Prostate gland (tissue), 2 donors: ENCODE results near the gene AHNAK2. TPM values are rescaled to one million over a fixed set of nuclear protein-coding genes. Genes with fewer than 3 reads are reported as not detected.

Experiments
- DNase-seq: peaks from one replicate; pipeline ENCODE4 v3.0.0-alpha.2; 2019; ENCODE audit warnings: low spot score
- H3K27ac ChIP-seq, 2 donors: fragments of 200-600 bp; sonication (generic); 2 replicates each; pipeline ENCODE4 v1.5.1; 2017 to 2019
- H3K27me3 ChIP-seq: fragments of 200-600 bp; sonication (generic); replicated peaks from 2 replicates; pipeline ENCODE4 v1.5.1; 2019; ENCODE audit not compliant: insufficient read depth
- H3K36me3 ChIP-seq, 2 donors: fragments of 200-600 bp; sonication (generic); 1 replicate in 1 of 2; 2 replicates in 1 of 2; pipeline versions ENCODE4 v1.5.1 to v1.8.1; 2017 to 2019
- H3K4me1 ChIP-seq: fragments of 200-600 bp; sonication (generic); replicated peaks from 2 replicates; pipeline ENCODE4 v1.5.1; 2019
- H3K4me3 ChIP-seq, 2 donors: fragments of 200-600 bp; sonication (generic); 2 replicates each; pipeline ENCODE4 v1.5.1; 2017 to 2019
- H3K9me3 ChIP-seq: fragments of 200-600 bp; sonication (generic); 2 replicates; pipeline ENCODE4 v1.5.1; 2017
- POLR2A ChIP-seq: fragments of 450-650 bp; IDR thresholded peaks from one replicate; pipeline ENCODE4 v1.6.1; 2016; ENCODE audit warnings: antibody characterized with exemption, mild to moderate bottlenecking
- POLR2AphosphoS5 ChIP-seq: sonication (generic); formaldehyde crosslinking; IDR thresholded peaks from one replicate; pipeline ENCODE4 v1.6.1; 2017; ENCODE audit warnings: antibody characterized with exemption
- WGBS: methylation state at CpG from one replicate; pipeline ENCODE4 v1.1.5; 2018; 5-methylcytosine and 5-hydroxymethylcytosine counted together
- intact Hi-C: fragments of 100-400 bp; cut with DNase I; formaldehyde crosslinking; loops from one replicate; pipeline ENCODE4 v1.14.2; 2022
- total RNA-seq, 2 donors: library from RNA; depleted of rRNA; stranded (reverse); fragments of >200 nt; gene quantifications; one replicate each; pipeline ENCODE4 v1.1.0, GENCODE V29; 2016
- TF ChIP-seq, protein P1 (sequence below), 4 experiments: fragments of 200-600 bp in 2 of 4; fragments of 450-650 bp in 2 of 4; sonication (generic) in 2 of 4; IDR thresholded peaks; 1 replicate in 3 of 4; 2 replicates in 1 of 4; pipeline ENCODE4 v1.5.1; 2016 to 2019; ENCODE audit warnings: antibody characterized with exemption in 4 of 4, mild to moderate bottlenecking in 2 of 4, moderate library complexity in 2 of 4

The AHNAK2 gene
- total RNA-seq, 2 donors from 2014 or later = 18.3 to 27.2 TPM

- Histone ChIP-seq H3K27ac (no peak overlapping the region), H3K36me3 (no peaks in the 10 kb centered on the region), H3K4me1 (no peaks in the 10 kb centered on the region), H3K9me3 (no peaks in the 10 kb centered on the region), H3K4me3 (no peak overlapping the region), H3K27me3 (no peaks in the 10 kb centered on the region)
- 93% methylated on average over 16 of the region's 16 CpGs for WGBS
- TF ChIP-seq POLR2AphosphoS5 (no peak), POLR2A (no peak)
- TF ChIP-seq, protein P1, sequence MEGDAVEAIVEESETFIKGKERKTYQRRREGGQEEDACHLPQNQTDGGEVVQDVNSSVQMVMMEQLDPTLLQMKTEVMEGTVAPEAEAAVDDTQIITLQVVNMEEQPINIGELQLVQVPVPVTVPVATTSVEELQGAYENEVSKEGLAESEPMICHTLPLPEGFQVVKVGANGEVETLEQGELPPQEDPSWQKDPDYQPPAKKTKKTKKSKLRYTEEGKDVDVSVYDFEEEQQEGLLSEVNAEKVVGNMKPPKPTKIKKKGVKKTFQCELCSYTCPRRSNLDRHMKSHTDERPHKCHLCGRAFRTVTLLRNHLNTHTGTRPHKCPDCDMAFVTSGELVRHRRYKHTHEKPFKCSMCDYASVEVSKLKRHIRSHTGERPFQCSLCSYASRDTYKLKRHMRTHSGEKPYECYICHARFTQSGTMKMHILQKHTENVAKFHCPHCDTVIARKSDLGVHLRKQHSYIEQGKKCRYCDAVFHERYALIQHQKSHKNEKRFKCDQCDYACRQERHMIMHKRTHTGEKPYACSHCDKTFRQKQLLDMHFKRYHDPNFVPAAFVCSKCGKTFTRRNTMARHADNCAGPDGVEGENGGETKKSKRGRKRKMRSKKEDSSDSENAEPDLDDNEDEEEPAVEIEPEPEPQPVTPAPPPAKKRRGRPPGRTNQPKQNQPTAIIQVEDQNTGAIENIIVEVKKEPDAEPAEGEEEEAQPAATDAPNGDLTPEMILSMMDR (IDR thresholded peaks at IDR 0.05) = no peak
- intact Hi-C loops = no loop called here
- DNase-seq = no peak
Measured at GRCh38 chr14:104942586-104942985, 35.6 kb downstream of the AHNAK2 start.

DNA sequence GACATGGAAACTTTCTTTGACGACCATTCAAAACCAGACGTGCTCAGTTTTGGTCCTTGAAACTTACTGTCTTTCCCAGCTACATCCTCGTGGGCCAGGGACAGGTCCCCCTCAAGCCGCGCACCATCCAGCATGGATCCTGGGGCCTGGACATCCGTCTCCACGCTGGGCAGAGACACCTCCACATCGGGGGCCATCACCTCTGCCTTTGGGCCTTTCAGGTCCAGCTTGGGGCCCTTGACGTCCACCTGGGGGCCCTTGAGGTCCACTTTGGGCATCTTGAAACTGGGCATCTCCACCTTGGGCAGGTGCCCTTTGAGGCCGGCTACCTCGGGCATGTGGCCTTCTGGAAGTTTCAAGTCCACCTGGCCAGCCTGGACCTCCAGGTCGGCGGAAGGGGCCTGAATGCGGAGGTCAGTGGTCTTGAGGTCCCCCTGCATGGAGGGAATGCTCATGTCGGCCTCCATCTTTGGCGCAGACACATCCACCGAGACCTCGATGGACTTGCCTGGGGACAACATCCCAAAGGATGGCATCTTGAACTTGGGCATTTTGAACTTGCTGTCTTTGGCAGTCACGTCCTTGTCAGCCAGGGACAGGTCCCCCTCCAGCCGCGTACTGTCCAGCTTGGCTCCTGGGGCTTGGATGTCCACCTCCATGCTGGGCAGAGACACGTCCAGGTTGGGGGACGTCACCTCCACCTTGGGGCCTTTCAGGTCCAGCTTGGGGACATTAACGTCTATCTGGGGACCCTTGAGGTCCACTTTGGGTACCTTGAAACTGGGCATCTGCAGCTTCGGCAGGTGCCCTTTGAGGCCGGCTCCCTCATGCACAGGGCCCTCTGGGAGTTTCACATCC, 36.4 kb downstream of the AHNAK2 start:
- 95% methylated on average over 26 of the region's 26 CpGs for WGBS
- Histone ChIP-seq H3K4me1 (no peaks in the 10 kb centered on the region), H3K36me3 (no peaks in the 10 kb centered on the region), H3K9me3 (no peaks in the 10 kb centered on the region), H3K27ac (no peak overlapping the region), H3K4me3 (no peak overlapping the region), H3K27me3 (no peaks in the 10 kb centered on the region)
- TF ChIP-seq POLR2AphosphoS5 (no peak), POLR2A (no peak)
- TF ChIP-seq, protein P1 (IDR thresholded peaks at IDR 0.05) = no peak
- no peak for DNase-seq
- intact Hi-C loops = no loop called here

DNA sequence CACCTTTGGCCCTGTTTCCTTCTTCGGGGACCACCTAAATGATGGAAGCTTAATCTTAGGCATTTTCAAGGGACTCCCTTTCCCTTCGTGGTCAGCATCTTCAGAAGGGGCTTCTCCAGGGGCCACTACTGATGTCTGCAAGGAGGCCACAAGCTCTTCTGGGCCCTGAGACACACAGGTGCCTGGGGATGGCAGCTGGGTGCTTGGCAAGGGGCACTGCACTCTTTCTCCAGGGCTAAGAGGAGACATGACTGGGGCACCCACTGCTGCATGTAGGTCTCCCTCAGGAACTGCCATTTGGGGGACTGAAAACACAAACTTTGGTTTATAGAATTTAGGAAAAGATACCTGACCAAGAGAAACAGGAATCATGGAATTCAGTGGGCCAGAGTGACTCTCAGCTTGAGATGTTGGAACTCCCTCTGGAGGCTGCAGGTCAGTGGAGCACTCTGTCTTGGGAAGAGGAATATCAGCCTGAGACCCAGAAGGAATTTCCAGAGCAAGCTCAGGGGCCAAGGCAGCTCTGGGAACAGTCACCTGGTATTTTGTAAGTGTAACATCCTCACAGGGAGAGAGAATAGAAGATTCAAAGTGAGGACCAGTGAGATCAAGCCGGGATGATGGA, 37.5 kb downstream of the AHNAK2 start:
- H3K4me1 ChIP-seq = no peaks in the 10 kb centered on the region
- TF ChIP-seq, protein P1 (IDR thresholded peaks at IDR 0.05) = no peak
- TF ChIP-seq POLR2A (no peak), POLR2AphosphoS5 (no peak)
- no peaks in the 10 kb centered on the region for H3K36me3 ChIP-seq
- no peak overlapping the region for H3K4me3 ChIP-seq
- H3K27me3 ChIP-seq = no peaks in the 10 kb centered on the region
- no peak overlapping the region for H3K27ac ChIP-seq
- no peaks in the 10 kb centered on the region for H3K9me3 ChIP-seq
- WGBS = 76% methylated on average over 3 of the region's 3 CpGs
- intact Hi-C loops = no loop called here
- DNase-seq = no peak

- 58% methylated on average over 11 of the region's 11 CpGs for WGBS
- Histone ChIP-seq H3K9me3 (no peaks in the 10 kb centered on the region), H3K36me3 (no peaks in the 10 kb centered on the region), H3K4me3 (no peak overlapping the region), H3K4me1 (no peaks in the 10 kb centered on the region), H3K27me3 (no peaks in the 10 kb centered on the region), H3K27ac (no peak overlapping the region)
- no peak for DNase-seq
- intact Hi-C loops = no loop called here
- TF ChIP-seq POLR2A (no peak), POLR2AphosphoS5 (no peak)
- TF ChIP-seq, protein P1 (IDR thresholded peaks at IDR 0.05) = no peak
Measured at GRCh38 chr14:104939666-104940410, 38.3 kb downstream of the AHNAK2 start.
